NCI-H748 treated with DMSO at 0.1 percent for 48 hours (cell line): ENCODE measurements around the gene PODNL1.

Experiments used
- DNase-seq: peaks from one replicate; lab custom pipeline; 2025; lab: John Stamatoyannopoulos, UW

The PODNL1 gene

DNA sequence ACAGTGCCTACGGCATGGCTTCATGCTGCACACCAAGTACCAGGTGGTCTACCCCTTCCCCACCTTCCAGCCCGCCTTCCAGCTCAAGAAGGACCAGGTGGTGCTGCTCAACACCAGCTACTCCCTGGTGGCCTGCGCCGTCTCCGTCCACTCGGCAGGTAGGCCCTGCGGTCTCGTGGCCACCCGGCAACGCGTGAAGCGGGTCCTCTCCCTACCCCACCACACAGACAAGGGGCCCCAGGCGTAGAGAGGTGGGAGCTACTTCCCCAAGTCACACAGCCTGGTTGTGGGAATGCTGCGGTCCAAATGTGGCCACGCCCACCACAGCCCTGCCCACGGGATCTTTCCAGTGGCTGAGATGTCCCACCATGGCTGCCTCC is 18.1 kb upstream of the PODNL1 start:
- no peak for DNase-seq

DNA sequence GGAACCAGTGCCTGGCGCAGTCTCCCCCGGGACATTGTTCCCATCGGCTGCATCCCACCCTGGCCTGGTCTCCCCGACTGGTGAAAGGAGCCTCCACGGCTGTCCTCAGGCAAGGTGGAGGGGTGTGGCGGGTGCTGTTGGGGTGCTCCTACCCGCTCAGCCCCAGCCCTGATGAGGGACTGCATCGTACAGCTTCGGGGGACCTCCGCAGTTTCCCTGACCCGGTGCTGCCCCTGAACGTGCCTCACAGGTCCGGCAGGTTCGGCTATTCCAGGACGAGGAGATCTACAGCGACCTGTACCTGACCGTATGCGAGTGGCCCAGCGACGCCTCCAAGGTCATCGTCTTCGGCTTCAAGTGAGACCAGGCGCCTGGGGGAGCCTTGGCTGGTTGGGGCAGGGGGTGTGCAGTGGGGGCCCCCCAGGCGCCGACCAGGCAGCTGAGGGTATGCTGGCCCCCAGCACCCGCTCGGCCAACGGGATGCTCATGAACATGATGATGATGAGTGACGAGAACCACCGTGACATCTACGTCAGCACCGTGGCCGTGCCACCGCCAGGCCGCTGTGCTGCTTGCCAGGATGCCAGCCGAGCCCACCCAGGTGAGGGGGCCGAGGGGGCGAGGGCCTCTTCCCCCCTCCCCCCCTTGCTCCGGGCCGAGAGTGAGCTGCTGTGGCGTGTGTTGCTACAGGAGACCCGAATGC is 17.6 kb upstream of the PODNL1 start:
- DNase-seq = no peak

DNA sequence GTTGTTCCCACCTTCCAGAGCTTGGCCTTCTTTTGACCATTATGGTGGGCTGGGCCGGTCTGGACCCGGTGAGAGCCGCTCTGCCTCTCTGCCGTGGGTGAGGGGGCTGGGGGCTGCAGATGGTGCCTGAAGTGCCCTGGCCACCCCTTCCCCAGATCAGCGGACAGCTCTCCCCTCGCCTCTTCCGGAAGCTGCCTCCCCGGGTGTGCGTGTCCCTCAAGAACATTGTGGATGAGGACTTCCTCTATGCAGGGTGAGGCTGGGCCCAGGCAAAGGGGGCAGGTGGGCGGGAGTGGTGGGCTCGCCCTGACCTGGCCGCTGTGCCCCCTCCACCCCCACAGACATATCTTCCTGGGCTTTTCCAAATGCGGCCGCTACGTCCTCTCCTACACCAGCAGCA is 16.0 kb upstream of the PODNL1 start:
- no peak for DNase-seq

DNA sequence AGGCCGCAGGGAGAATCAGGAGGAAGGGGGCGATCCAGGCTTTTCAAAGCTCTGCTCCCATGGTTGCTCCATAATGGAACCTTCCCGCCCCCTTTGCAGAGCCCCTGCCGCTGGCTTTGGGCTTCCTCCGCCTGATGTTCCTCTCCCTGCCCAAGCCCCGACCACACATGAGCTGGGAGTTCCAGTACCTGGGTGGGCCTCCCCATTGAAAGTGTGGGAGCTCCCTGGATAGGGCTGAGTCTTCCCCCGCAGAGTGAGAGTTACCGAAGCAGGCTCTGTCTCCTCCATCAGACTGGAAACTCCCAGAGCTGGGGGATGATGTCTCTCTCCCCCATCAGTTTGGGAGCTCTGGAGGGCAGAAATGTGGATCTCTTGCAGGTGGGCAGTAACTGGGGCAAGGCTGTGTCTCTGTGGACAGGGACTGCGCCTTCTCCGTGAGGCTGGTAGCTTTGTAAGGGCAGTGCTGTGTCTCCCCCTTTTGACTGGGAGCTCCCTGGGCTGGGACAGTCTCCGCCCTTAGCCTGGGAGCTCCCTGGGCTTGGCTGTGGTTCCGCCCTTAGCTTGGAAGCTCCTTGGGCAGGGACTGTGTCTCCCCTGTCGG is 14.8 kb upstream of the PODNL1 start:
- DNase-seq = no peak

DNA sequence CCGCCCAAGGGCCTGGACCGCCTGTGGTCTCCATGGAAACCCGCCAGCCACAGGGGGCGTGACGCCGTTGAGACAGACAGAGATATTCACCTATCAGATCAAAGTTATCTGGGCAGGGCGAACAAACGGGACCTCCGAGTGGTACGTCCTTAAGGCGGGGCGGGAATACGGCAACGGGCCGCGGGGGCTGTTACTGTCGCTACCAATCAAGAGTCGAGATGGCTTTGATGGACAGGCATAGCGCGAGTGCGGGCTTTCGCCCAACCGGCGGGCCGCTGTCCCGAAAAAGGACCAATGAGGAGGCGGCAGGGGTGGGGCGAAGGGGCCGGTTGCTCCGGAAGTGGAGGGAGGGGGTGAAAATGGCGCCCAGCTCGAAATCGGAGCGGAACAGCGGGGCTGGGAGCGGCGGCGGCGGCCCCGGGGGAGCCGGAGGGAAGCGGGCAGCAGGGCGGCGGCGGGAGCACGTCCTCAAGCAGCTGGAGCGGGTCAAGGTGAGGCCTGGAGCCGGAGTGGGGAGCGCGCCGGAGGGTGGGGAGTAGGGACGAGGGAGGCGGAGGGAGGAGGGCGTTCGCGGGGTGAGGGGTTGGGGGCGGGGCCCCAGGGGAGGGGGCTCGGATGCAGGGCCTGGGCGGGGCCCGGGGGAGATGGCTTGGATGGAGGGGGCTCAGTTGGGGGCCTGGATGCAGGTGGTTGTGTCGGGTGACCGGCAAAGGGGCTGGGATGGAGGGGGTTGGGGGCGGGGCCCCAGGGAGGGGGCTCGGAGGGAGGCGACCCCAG is 14.1 kb upstream of the PODNL1 start, which contains the start of gene DCAF15:
DCAF15 (plus strand) TSS at position 356 of the 777 bp plus-strand sequence; CDS start at position 360, 4 bp downstream.
- peak; percentile 94 for DNase-seq

DNA sequence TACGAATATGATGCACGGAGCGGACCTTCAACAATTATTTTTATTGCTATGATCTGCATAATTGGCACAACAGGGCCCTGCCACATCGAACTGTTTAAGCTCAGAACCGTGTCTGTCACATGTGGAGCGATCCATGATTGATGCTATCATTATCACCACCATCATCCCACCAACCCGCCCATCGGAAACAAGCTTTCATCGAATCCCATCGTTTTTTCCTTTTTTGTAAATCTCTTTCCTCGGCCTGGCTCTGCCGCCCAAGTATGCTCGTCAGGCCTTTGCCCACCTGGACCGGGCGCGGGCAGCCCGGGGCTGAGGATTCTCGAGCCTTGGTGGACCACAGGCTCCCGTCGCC is 13.6 kb upstream of the PODNL1 start:
- no peak for DNase-seq

DNA sequence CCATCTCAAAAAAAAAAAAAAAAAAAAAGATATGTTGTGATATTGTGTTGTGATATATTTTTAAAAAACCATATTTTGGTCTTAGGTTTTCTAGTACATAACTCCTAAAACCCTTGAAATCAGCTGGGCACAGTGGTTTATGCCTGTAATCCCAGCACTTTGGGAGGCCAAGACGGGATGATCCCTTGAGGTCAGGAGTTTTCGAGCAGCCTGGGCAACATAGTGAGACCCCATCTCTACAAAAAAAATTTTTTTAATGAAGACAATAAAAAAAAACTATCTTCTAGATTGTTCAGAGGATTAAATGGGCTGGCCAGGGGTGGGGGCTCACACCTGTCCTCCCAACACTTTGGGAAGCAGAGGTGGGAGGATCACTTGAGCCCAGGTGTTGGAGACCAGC is 12.8 kb upstream of the PODNL1 start:
- no peak for DNase-seq

DNA sequence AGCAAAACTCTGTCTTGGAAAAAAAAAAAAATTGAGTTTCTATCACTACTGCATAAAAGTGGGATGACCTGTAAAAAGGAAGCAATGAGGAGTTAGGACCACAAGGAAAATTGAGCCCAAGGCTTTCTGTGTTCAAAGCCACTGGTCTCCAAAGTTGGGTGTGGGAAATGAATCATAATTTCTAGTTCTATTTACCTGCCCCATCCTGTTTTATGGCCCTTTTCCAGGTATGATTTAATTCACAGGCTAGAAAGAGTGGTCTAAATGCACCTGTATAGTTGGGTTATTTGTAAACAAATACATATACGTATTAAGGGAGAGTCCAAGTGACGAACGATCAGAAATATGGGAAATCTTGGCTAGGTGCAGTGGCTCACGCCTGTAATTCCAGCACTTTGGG is 8.2 kb upstream of the PODNL1 start:
- DNase-seq = no peak

DNA sequence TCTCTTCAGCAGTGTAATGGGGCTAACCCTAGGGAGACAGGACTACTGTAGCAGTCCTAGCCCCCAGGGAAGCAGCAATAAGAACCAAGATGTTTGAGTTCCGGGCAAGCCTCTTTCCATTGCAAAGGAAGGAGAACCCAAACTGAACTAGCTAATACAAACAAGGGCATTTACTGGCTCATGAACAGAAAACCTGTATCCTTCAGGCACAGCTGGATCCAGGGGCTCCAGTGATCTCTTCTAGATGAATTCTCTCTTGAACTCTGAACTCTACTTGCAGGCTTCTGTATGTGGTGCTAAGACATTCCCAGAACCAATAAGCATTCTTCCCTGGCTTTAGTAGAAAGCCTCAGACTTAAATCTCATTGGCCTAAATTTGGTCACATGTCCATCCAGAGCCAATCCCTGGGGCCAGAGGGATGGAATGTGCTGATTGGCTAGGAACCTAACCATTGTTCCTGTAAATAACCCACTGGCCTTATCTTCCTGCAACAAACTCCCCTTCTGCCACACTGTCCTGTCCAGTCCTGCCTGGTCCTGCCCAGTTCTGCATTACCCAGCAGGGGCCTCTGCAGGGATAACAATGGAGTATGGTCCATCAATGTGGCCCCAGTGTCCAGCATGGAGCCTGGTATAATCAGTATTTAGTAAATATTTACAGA is 3.9 kb upstream of the PODNL1 start:
- DNase-seq = no peak

DNA sequence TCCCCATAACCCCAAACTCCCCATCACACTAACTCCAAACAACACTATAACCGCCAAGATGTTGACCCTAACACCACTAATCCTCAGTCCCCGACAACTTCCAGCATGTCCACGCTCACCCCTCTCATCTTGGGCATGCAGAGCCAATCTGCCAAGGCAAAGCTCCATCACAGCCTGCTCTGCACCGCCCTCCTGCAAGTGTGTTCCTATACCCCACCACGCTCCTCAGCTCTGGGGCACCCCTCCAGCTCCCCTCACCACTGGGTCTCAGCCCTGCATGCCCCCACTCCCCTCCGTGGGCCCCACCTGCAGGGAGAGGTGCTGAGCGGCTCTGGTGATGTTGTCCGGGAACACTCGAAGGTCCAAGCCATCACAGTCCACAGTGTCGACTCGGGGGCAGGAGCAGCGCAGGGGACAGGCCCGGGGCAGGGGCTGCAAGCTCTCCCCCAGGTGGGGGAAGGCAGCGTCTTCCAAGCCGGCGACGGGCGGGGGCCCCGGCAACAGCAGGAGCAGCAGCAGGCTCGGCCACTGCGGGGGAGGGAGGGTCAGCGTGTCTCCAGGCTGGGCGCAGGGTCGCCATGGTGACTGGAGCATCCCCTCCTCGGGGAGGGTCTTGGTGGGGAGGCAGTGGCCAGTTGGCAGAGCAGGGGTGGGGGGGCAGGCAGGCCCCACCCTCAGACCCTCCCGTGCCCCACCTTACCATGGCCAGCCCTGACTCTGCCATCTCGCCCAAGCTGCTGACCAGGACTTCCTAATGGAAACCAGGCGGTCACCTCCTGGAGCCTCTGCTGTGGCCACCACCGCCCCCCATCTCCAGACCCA is 527 bp downstream of the PODNL1 start:
- no peak for DNase-seq

DNA sequence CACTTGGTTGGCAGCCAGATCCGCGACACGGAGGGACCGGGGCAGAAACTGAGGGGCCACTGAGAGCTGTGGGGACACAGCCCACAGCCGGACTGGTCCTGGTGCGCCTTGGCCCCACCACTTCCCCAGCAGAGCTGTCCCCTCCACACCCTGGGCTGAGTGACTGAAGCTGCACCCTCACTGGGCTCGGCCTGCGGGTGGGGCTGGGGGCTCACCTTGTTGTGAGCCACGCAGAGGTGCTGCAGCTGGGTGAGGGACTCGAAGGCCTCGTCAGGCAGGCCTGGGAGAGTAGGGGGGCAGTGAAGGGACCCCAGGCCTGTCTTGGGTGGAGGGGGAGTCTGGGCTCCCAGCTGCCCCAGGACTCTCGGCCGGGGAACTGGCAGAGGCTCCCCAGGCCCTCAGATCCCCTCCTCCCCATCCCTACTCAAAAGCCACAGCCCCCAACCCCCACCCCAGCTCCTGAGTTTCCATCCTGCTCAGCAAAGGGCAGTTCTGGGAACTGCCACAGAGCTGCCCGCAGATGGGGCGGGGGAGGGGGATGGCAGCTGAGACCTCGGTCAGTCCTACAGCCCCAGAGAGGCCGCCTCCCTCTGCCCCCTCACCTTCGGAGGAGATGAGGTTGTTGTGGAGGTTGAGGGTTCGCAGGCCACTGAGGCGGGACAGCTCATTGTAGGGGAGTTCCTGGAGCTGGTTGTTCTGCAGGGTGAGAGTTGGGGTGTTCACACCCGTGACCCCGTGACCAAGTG is 2.3 kb downstream of the PODNL1 start:
- DNase-seq = no peak

DNA sequence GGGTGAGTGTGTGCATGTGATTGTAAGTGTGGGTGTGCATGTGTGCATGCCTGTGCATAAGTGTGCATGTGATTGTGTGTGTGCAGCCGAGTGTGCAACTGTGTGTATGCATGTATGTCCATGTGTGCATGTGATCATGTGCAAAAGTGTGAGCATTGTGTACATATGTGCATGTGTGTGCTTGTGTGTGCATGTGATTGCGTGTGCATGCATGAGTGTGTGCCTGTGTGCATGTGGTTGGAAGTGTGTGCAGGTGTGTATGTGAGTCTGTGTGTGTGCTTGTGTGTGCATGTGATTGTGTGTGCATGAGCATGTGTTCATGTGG is 3.5 kb downstream of the PODNL1 start:
- no peak for DNase-seq

DNA sequence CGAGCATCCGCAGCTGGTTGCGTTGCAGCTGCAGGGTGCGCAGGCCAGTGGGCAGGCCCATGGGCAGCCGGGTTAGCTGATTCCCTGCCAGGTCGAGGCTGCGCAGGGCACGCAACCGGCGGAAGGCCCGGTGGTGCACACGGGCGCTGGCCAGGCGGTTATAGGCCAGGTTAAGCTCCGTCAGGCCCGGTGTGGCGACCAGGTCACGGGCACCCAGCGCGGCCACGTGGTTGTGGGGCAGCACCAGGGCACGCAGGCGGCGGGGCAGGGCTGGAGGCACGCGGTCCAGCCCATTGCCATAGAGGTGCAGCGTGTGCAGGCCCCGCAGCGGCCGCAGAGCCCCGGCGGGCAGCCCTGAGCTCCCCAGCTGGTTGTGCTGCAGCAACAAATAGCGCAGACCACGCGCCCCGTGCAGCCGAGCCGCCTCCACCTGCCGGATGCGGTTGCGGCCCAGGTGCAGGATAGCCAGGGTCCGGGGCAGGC is 5.3 kb downstream of the PODNL1 start:
- DNase-seq = no peak

DNA sequence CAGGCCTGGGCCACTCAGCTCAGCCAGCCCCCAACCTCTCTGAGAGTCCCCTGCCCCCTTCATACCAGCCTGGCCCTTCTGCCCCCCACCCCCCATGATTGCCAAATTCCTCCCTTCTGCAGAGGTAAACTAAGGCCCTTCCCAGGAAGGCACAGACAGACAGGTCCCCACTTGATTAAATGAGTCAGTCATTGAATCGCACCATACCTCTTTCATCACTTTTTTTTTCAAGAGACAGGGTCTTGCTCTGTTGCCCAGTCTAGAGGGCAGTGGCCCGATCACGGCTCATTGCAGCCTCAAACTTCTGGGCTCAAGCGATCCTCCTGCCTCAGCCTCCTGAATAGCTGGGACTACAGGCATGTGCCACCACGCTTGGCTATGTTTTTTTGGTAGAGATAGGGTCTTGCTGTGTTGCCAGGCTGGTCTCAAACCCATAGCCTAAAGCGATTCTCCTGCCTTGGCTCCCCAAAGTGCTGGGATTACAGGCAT is 6.0 kb downstream of the PODNL1 start:
- DNase-seq = no peak

DNA sequence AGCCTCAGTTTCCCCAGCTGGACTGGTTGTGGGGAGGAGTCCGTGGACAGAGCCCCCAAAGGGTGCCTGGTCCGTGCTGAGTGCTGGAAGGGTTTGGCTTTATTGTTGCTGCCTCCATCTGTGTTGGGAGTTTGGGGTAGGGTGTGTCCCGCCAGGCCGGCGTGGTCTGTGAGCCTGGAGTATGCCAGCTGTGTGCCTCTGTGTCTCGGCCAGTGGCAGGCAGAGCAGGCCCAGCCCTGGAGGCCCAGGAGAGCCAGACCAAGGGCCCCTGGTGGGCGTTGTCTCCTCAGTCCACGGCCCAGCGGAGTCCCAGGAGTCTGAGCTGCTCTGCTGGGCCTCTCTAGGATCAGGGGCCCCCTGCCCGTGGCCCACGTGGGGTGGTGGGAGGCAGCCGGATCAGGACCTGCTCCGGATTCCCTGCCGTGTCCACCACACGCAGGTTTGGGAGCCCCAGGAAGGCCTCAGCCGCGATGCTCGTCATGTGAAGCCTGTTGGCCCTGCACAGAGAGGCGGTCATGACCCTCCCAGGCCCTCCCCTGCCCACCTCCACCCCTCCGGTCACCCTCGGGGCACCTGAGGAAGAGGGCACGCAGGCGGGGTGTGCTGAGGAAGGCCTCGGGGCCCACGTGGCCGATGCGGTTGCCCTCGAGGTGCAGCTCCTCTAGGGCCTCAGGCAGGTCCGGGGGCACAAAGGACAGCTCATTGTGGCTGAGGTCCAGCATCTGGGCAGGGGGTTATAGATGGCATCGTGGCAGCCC is 6.6 kb downstream of the PODNL1 start:
- DNase-seq = no peak

DNA sequence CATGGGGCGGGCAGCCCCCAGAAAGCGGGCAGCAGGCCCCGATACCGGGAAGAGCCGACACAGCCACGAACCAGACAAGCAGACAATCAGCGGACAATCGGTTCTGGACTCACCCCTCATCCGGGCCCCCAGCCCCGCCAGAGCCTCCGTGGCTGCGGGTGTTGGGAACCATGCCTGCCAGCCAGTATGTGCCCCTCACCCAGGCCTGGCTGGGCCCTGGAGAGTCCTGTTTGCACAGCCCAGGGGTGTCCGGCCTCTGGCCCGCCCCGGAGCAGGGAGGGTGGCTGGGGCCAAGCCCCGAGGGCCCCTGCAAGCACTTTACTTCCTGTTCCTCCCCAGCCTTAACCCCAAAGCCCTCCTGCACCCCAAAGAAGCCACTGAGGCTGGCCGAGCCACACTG is 7.8 kb downstream of the PODNL1 start:
- no peak for DNase-seq

DNA sequence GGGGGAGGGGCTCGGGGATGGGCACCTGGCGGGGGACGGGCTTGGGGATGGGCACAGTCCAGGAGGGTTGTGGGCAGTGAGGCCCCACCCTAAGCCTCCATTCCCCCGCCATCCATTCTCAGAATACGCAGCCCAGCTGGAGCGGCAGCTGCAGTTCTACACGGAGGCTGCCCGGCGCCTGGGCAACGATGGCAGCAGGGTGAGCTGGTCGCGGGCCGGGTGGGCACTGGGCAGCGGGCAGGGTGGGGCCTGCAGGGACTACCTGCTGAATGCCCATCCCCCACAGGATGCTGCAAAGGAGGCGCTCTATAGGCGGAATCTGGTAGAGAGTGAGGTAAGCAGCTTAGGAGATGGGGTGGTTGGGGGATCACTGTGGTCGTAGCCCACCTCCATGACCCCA is 8.3 kb downstream of the PODNL1 start:
- DNase-seq = no peak

DNA sequence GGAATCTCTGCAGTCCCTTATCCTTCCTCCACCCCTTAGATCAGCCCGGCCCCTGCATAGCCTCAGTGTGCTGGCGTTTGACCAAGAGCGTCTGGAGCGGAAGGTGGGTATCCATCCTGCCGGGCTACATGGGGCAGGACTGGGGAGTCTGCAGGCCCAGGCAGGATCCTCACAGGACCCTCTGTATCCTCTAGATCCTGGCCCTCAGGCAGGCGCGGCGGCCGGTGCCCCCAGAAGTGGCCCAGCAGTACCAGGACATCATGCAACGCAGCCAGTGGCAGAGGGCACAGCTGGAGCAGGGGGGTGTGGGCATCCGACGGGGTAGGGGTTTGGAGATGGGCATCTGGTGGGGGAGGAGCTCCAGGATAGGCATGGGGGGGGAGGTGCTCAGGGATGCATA is 8.9 kb downstream of the PODNL1 start:
- DNase-seq = no peak

DNA sequence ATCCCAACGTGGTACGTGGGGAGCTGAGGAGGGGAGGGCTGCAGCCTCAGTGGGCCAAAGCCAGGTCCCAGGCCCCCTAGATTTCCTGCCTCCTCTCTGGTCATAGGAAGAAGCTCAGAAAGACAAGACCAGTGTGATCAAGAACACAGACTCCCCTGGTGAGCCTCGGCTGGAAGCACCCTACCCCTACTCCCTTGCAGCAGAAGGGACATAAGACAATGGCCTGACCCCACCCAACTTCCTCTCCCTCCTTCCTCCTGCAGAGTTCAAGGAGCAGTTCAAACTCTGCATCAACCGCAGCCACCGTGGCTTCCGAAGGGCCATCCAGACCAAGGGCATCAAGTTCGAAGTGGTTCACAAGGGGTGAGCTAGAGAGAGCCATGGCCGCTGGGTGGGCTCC is 11.5 kb downstream of the PODNL1 start:
- no peak for DNase-seq

DNA sequence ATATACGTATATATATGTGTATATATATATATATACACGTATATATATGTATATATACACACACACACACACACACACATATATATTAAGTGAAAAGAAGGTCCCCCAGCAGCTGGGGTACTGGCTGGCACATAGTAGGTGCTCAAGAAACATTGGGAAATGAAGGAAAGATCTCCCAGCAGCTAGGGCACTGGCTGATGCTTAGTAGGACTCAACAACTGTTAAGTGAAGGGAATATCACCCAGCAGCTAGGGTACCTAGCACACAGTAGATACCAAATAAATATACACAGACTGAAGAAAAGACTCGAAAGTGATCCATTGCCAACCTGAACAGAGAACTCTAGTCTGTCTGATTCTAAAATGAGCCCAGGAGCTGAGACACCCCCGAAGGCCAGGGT is 12.2 kb downstream of the PODNL1 start:
- DNase-seq = no peak
